Mesenchymal stem cell (in vitro differentiated cells and primary cell): Measurements from ENCODE around the gene KCNK15.

ENCODE experiments used
- DNase-seq: peaks from one replicate; pipeline ENCODE4 v3.0.0-alpha.2; 2013
- H2AFZ ChIP-seq: one replicate; pipeline ENCODE4 v1.6.1; 2013; ENCODE audit warnings: low read depth, mild to moderate bottlenecking, control low read depth, inconsistent platforms, low read length, moderate library complexity
- H2AK5ac ChIP-seq: 2 replicates; pipeline ENCODE4 v1.6.1; 2013; ENCODE audit warnings: low read length, moderate library complexity, mild to moderate bottlenecking, inconsistent platforms; ENCODE audit not compliant: severe bottlenecking
- H2BK120ac ChIP-seq: one replicate; pipeline ENCODE4 v1.6.1; 2013; ENCODE audit warnings: low read depth, mild to moderate bottlenecking, inconsistent platforms, low read length, moderate library complexity
- H2BK12ac ChIP-seq, 2 experiments: one replicate each; pipeline ENCODE4 v1.6.1; 2013; ENCODE audit warnings: inconsistent platforms in 2 of 2, low read length in 2 of 2, mild to moderate bottlenecking in 2 of 2, moderate library complexity in 2 of 2, control low read depth in 1 of 2
- H2BK15ac ChIP-seq: one replicate; pipeline ENCODE4 v1.6.1; 2013; ENCODE audit warnings: mild to moderate bottlenecking, low read depth, inconsistent platforms; ENCODE audit not compliant: poor library complexity, severe bottlenecking
- H2BK5ac ChIP-seq: 2 replicates; pipeline ENCODE4 v1.6.1; 2013; ENCODE audit warnings: low read depth, mild to moderate bottlenecking, low read length, control low read depth, inconsistent platforms; ENCODE audit not compliant: poor library complexity, severe bottlenecking
- H3K14ac ChIP-seq, 2 experiments: one replicate each; pipeline ENCODE4 v1.6.1; 2013; ENCODE audit warnings: inconsistent platforms in 2 of 2, low read length in 2 of 2, control low read depth in 1 of 2, mild to moderate bottlenecking in 1 of 2, moderate library complexity in 1 of 2
- H3K18ac ChIP-seq, 2 experiments: one replicate each; pipeline ENCODE4 v1.6.1; 2013; ENCODE audit warnings: inconsistent platforms in 2 of 2, low read length in 2 of 2, control low read depth in 1 of 2, low read depth in 1 of 2, mild to moderate bottlenecking in 1 of 2
- H3K23ac ChIP-seq, 2 experiments: one replicate each; pipeline ENCODE4 v1.6.1; 2013; ENCODE audit warnings: inconsistent platforms in 2 of 2, low read length in 2 of 2, mild to moderate bottlenecking in 2 of 2, moderate library complexity in 2 of 2, control low read depth in 1 of 2
- H3K27ac ChIP-seq: 2 replicates; pipeline ENCODE4 v1.5.1; 2013; ENCODE audit warnings: mild to moderate bottlenecking, moderate library complexity, low read length, control low read depth, inconsistent platforms; ENCODE audit not compliant: poor library complexity, severe bottlenecking
- H3K27me3 ChIP-seq, 2 experiments: 2 replicates each; pipeline versions ENCODE4 v1.6.1 to v1.7.0; 2013; ENCODE audit warnings: low read length in 2 of 2, mild to moderate bottlenecking in 2 of 2, moderate library complexity in 2 of 2, control low read depth in 1 of 2, inconsistent platforms in 1 of 2; ENCODE audit not compliant: control insufficient read depth in 1 of 2, insufficient read depth in 1 of 2
- H3K36me3 ChIP-seq, 2 experiments: 2 replicates each; pipeline versions ENCODE4 v1.6.1 to v1.7.0; 2013; ENCODE audit warnings: low read length in 2 of 2, control low read depth in 1 of 2, inconsistent platforms in 1 of 2, low read depth in 1 of 2, mild to moderate bottlenecking in 1 of 2; ENCODE audit not compliant: insufficient read depth in 2 of 2, control insufficient read depth in 1 of 2
- H3K4ac ChIP-seq, 2 experiments: one replicate each; pipeline ENCODE4 v1.6.1; 2013; ENCODE audit warnings: inconsistent platforms in 2 of 2, low read length in 2 of 2, mild to moderate bottlenecking in 2 of 2, moderate library complexity in 2 of 2, control low read depth in 1 of 2, low read depth in 1 of 2
- H3K4me1 ChIP-seq: 2 replicates; pipeline ENCODE4 v1.6.1; 2013; ENCODE audit warnings: low read depth, low read length, control low read depth; ENCODE audit not compliant: control insufficient read depth, insufficient read depth
- H3K4me2 ChIP-seq: 2 replicates; pipeline ENCODE4 v1.6.1; 2013; ENCODE audit warnings: low read length, mild to moderate bottlenecking, inconsistent platforms; ENCODE audit not compliant: poor library complexity, severe bottlenecking
- H3K4me3 ChIP-seq, 2 experiments: 2 replicates each; pipeline versions ENCODE4 v1.5.1 to v1.7.0; 2013; ENCODE audit warnings: low read length in 2 of 2, mild to moderate bottlenecking in 2 of 2, control low read depth in 1 of 2, low read depth in 1 of 2; ENCODE audit not compliant: insufficient read depth in 1 of 2
- H3K79me1 ChIP-seq: replicated peaks from 2 replicates; pipeline ENCODE4 v1.6.1; 2013; ENCODE audit warnings: mild to moderate bottlenecking, control low read depth, low read length, inconsistent platforms; ENCODE audit not compliant: poor library complexity, severe bottlenecking
- H3K9ac ChIP-seq: 2 replicates; pipeline ENCODE4 v1.7.0; 2013; ENCODE audit warnings: mild to moderate bottlenecking, low read length, moderate library complexity
- H3K9me3 ChIP-seq: 2 replicates; pipeline ENCODE4 v1.7.0; 2013; ENCODE audit warnings: mild to moderate bottlenecking, low read length; ENCODE audit not compliant: control insufficient read depth
- H4K8ac ChIP-seq: one replicate; pipeline ENCODE4 v1.6.1; 2013; ENCODE audit warnings: inconsistent platforms, mild to moderate bottlenecking, low read length, moderate library complexity
- H4K91ac ChIP-seq: one replicate; pipeline ENCODE4 v1.6.1; 2013; ENCODE audit warnings: mild to moderate bottlenecking, low read length, inconsistent platforms
- WGBS: methylation state at CpG from one replicate; pipeline ENCODE4 v1.1.7; 2013; ENCODE audit warnings: mixed read lengths; 5-methylcytosine and 5-hydroxymethylcytosine counted together

KCNK15 gene

DNA sequence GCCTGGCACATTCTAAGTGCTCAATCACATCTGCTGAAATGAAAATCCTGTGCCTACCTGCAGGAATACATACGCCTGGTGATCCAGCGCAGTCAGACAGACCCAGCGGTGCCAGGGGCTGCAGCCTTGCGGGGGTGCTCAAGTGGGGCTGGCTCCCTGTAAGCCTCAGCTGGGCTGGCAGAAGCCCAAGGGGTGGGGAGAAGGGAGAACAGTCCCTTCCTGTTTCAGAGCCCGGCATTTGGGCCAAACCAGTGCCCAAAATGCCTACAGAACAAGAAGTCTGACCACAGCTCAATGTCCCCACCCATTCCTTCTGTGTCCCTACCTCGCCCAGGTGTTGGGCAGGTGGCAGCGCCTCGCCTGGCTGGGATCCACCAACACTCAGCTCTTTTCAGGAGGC lies 22.6 kb downstream of the KCNK15 start:
- Histone ChIP-seq H2BK15ac (no peak overlapping the region), H4K8ac (no peak overlapping the region), H2BK12ac (no peak overlapping the region), H3K79me1 (no peaks in the 10 kb centered on the region), H3K36me3 (no peaks in the 10 kb centered on the region), H4K91ac (no peak overlapping the region), H3K4me1 (no peaks in the 10 kb centered on the region), H3K27me3 (peaks cover 66 to 98% of the 10 kb centered on the region in 2 experiments), H2AFZ (no peak overlapping the region), H2BK120ac (no peak overlapping the region), H3K4me3 (no peak overlapping the region), H2BK5ac (no peak overlapping the region), H3K4me2 (no peak overlapping the region), H3K4ac (no peak overlapping the region), H2AK5ac (no peak overlapping the region), H3K23ac (no peak overlapping the region), H3K14ac (no peak overlapping the region), H3K18ac (no peak overlapping the region), H3K9me3 (peaks cover 3% of the 10 kb centered on the region), H3K27ac (no peak overlapping the region), H3K9ac (no peak overlapping the region)
- no peak for DNase-seq
- WGBS: 79% methylated on average over 8 of the region's 8 CpGs

DNA sequence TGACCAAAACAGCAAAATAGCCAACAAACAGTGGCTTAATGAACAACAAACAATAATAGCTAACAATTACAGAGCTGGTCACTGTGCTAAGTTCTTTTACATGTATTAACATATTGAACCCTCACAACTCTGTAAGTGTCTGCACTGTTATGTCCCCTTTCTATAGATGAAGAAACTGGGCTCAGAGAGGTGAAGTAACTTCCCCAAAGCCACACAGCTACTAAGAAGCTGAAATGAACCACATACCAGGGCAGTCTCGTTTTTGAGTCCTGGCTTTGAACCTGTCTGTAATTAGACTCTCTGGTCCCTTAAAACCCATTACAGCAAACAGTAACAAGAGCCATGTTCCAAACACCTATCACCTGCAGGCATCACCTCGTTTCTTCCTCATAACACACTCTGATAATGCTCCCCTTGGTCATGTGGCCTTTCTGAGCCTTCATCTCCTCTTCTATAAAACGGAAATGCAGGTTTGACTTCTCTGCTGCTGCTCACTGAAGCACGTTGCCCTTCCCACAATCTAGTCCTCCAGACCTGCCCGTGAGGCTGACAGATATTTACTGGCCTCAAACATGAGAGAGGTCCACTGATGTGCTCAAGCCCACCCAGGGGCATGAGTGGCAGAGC lies 23.3 kb downstream of the KCNK15 start:
- 40% methylated on average over 5 of the region's 5 CpGs for WGBS
- H3K36me3 ChIP-seq: no peaks in the 10 kb centered on the region
- no peak overlapping the region for H3K4me3 ChIP-seq
- no peak overlapping the region for H2AK5ac ChIP-seq
- H3K9me3 ChIP-seq: peaks cover 3% of the 10 kb centered on the region
- H3K4ac ChIP-seq: no peak overlapping the region
- H2BK12ac ChIP-seq: no peak overlapping the region
- H3K79me1 ChIP-seq: no peaks in the 10 kb centered on the region
- no peak overlapping the region for H2BK5ac ChIP-seq
- H2AFZ ChIP-seq: no peak overlapping the region
- H3K4me1 ChIP-seq: no peaks in the 10 kb centered on the region
- no peak overlapping the region for H4K91ac ChIP-seq
- peaks cover 72 to 99% of the 10 kb centered on the region in 2 experiments for H3K27me3 ChIP-seq
- no peak overlapping the region for H3K14ac ChIP-seq
- no peak overlapping the region for H3K4me2 ChIP-seq
- no peak overlapping the region for H3K18ac ChIP-seq
- no peak overlapping the region for H2BK120ac ChIP-seq
- H3K23ac ChIP-seq: no peak overlapping the region
- H4K8ac ChIP-seq: no peak overlapping the region
- DNase-seq: no peak
- no peak overlapping the region for H2BK15ac ChIP-seq
- no peak overlapping the region for H3K27ac ChIP-seq
- no peak overlapping the region for H3K9ac ChIP-seq

DNA sequence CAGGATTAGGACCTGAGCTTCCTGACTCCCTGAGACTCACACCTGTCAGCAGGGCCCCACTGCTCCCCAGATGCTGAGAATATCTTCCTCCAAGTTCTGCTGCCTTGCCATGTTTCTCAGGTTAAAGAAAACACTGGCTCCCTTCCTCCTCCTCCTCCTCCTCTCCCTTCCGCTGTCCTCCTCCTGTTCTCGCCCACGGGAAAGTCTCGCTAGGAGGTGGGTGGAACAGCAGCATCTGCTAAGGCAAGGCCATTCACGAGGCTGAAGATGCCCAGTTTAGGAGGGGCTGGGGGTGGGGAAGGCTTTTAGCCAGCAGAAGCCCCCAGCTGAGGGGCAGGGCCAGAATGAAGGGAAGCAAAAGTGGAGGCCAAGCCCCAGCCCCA lies 23.8 kb downstream of the KCNK15 start:
- Histone ChIP-seq H3K4me2 (no peak overlapping the region), H3K27ac (no peak overlapping the region), H3K4me1 (no peaks in the 10 kb centered on the region), H3K4ac (no peak overlapping the region), H2BK5ac (no peak overlapping the region), H3K14ac (no peak overlapping the region), H3K9me3 (peaks cover 3% of the 10 kb centered on the region), H3K27me3 (peaks cover 77 to 99% of the 10 kb centered on the region in 2 experiments), H3K79me1 (no peaks in the 10 kb centered on the region), H4K91ac (no peak overlapping the region), H3K4me3 (no peak overlapping the region), H3K23ac (no peak overlapping the region), H2BK15ac (no peak overlapping the region), H3K36me3 (no peaks in the 10 kb centered on the region), H3K18ac (no peak overlapping the region), H2BK12ac (no peak overlapping the region), H2BK120ac (no peak overlapping the region), H3K9ac (no peak overlapping the region), H2AFZ (no peak overlapping the region), H2AK5ac (no peak overlapping the region), H4K8ac (no peak overlapping the region)
- WGBS: 52% methylated on average over 2 of the region's 5 CpGs
- no peak for DNase-seq

DNA sequence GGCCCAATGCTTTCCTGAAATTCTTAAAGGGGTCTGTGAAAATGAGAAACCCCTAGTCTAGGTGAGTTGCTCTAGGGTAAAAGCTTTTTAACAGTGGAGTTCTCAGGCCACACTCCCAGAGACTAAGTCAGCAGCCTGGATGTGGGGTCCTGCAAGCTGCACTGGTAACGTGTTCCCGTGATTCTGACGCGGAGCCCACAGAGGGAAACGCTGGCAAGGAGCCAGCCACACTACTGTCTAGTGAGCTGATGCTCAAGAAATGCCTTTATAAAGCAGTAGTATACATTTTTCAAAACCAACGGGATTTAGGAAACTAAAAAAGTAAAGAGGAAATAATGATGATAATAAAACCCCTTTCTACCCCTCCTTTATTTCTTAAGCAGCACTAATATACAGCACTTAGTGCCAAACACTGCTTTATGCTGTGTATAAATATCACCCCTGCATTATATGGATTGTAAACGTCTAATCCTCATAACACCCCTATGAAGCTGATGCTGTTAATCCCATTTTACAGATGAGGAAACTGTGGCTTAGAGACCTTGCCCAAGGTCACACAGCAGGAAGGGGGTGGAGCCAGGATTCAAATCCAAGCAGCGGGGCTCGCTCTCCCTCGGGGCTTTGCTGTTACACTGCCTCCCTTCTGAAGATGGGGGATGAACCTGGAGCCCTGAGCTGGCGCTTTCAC lies 25.0 kb downstream of the KCNK15 start:
- Histone ChIP-seq H3K23ac (no peak overlapping the region), H3K27me3 (peaks cover 88 to 99% of the 10 kb centered on the region in 2 experiments), H4K91ac (no peak overlapping the region), H3K4me3 (no peak overlapping the region), H3K9ac (no peak overlapping the region), H3K4me1 (peaks cover 1% of the 10 kb centered on the region), H2BK5ac (no peak overlapping the region), H3K18ac (no peak overlapping the region), H4K8ac (no peak overlapping the region), H3K4ac (no peak overlapping the region), H3K14ac (no peak overlapping the region), H2AFZ (no peak overlapping the region), H2BK120ac (no peak overlapping the region), H3K4me2 (no peak overlapping the region), H3K27ac (no peak overlapping the region), H2BK12ac (no peak overlapping the region), H3K9me3 (peaks cover 3% of the 10 kb centered on the region), H2AK5ac (no peak overlapping the region), H2BK15ac (no peak overlapping the region), H3K79me1 (no peaks in the 10 kb centered on the region), H3K36me3 (no peaks in the 10 kb centered on the region)
- 74% methylated on average over 9 of the region's 11 CpGs for whole genome bisulfite sequencing
- no peak for DNase-seq
